K562 (cell line): ENCODE measurements around the gene SPACA5B. TPM values are rescaled to one million over a fixed set of nuclear protein-coding genes. Genes with fewer than 3 reads are reported as not detected.
A peak's percentile ranks its signal among the peaks of the same experiment; 100 is the strongest.
"Not testable (repeated sequence)": the region's sequence is repeated elsewhere in the genome, so short reads cannot be mapped to it uniquely, and the experiment has no call there.

Experiments used
- ATAC-seq: fragments of 200-7000 bp; cut with Tn5 transposase; 3 replicates; pipeline ENCODE4 v1.9.1; 2020; ENCODE audit warnings: moderate library complexity
- BruUV-seq: library from RNA; stranded (reverse); fragments of 400-500 nt; replicated peaks from 2 replicates; lab custom pipeline; 2021; lab: Mats Ljungman, UMichigan
- CTCF ChIA-PET: fragments of 300-600 bp; formaldehyde crosslinking; extraction: SDS; loops from one replicate; lab custom pipeline; 2021; ENCODE audit warnings: low intra/inter-chr PET ratio; lab: Yijun Ruan, JAX
- POLR2A ChIA-PET: fragments of 300-600, 350-650 bp; sonication (Branson Sonifier 250); formaldehyde crosslinking; extraction: SDS; loops from one replicate; lab custom pipeline; 2021; ENCODE audit warnings: antibody characterized with exemption, inconsistent platforms; lab: Yijun Ruan, JAX
- DNase-seq, 4 experiments: peaks; one replicate each; pipeline versions ENCODE4 v3.0.0 to v3.0.0-alpha.2; 2011 to 2018; ENCODE audit warnings: low spot score in 3 of 4, mixed read lengths in 3 of 4; ENCODE audit errors: extremely low read depth in 1 of 4
- FAIRE-seq: peaks from 2 replicates; lab custom pipeline; 2011; peaks lifted over from hg19 to GRCh38; lab: Jason Lieb, UNC
- H2AFZ ChIP-seq: 2 replicates; pipeline ENCODE4 v1.6.0; 2011; ENCODE audit warnings: low read depth, low read length, control low read depth, inconsistent platforms
- H3K27ac ChIP-seq: fragments of 200-600 bp; 3 replicates; pipeline ENCODE4 v1.8.0; 2011; ENCODE audit warnings: low read depth, mild to moderate bottlenecking, control low read depth, inconsistent platforms, low read length, moderate library complexity, mixed read lengths; ENCODE audit errors: extremely low read depth
- H3K27me3 ChIP-seq, 2 experiments: fragments of 300-600 bp in 1 of 2; 2 replicates in 1 of 2; 3 replicates in 1 of 2; pipeline versions ENCODE4 v1.6.0 to v1.8.0; 2011; ENCODE audit warnings: inconsistent platforms in 2 of 2, low read length in 2 of 2, mild to moderate bottlenecking in 1 of 2, mixed read lengths in 1 of 2, moderate library complexity in 1 of 2; ENCODE audit not compliant: control insufficient read depth in 2 of 2, insufficient read depth in 2 of 2
- H3K36me3 ChIP-seq: fragments of 300-600 bp; 3 replicates; pipeline ENCODE4 v1.8.0; 2011; ENCODE audit warnings: mild to moderate bottlenecking, low read length, inconsistent platforms; ENCODE audit not compliant: control insufficient read depth, insufficient read depth
- H3K4me1 ChIP-seq, 2 experiments: fragments of 200-600 bp in 1 of 2; replicated peaks in 1 of 2; 2 replicates in 1 of 2; 3 replicates in 1 of 2; pipeline versions ENCODE4 v1.5.1 to v1.8.0; 2011; ENCODE audit warnings: inconsistent platforms in 2 of 2, low read length in 2 of 2, mild to moderate bottlenecking in 1 of 2, mixed read lengths in 1 of 2, moderate library complexity in 1 of 2; ENCODE audit not compliant: control insufficient read depth in 2 of 2, insufficient read depth in 2 of 2
- H3K4me2 ChIP-seq: 2 replicates; pipeline ENCODE4 v1.6.1; 2011; ENCODE audit warnings: low read length, control low read depth, inconsistent platforms, mixed read lengths; ENCODE audit not compliant: insufficient read depth
- H3K4me3 ChIP-seq: fragments of 200-600 bp; sonication (generic), shearing (Covaris generic); 2 replicates; pipeline ENCODE4 v1.5.1; 2016; ENCODE audit warnings: control low read depth, inconsistent platforms
- H3K79me2 ChIP-seq: fragments of 200-600 bp; 3 replicates; pipeline ENCODE4 v1.8.0; 2011; ENCODE audit warnings: low read length, inconsistent platforms; ENCODE audit not compliant: control insufficient read depth, insufficient read depth
- H3K9ac ChIP-seq, 2 experiments: 2 replicates each; pipeline versions ENCODE4 v1.6.0 to v1.6.1; 2011; ENCODE audit warnings: low read depth in 2 of 2, low read length in 2 of 2, control low read depth in 1 of 2, inconsistent platforms in 1 of 2, mild to moderate bottlenecking in 1 of 2, mixed read lengths in 1 of 2; ENCODE audit not compliant: insufficient read depth in 1 of 2
- H3K9me1 ChIP-seq: one replicate; pipeline ENCODE4 v1.6.0; 2011; ENCODE audit warnings: inconsistent platforms, mild to moderate bottlenecking, low read length, moderate library complexity; ENCODE audit not compliant: control insufficient read depth, insufficient read depth
- H3K9me3 ChIP-seq: replicated peaks from 2 replicates; pipeline ENCODE4 v1.5.1; 2011; ENCODE audit warnings: low read depth, low read length, inconsistent platforms; ENCODE audit not compliant: control insufficient read depth, insufficient read depth
- H4K20me1 ChIP-seq: replicated peaks from 2 replicates; pipeline ENCODE4 v1.6.1; 2011; ENCODE audit warnings: low read length, inconsistent platforms, mixed read lengths; ENCODE audit not compliant: control insufficient read depth, insufficient read depth
- WGBS: fragments of 100-300 bp; shearing (Covaris generic); methylation state at CpG from one replicate; pipeline ENCODE4 v1.1.6; 2016; ENCODE audit warnings: low coverage, mixed read lengths; ENCODE audit not compliant: insufficient coverage; ENCODE audit errors: missing lambda C conversion rate; 5-methylcytosine and 5-hydroxymethylcytosine counted together
- in situ Hi-C: fragments of 300-500 bp; cut with MboI; formaldehyde crosslinking; loops from 4 replicates; pipeline ENCODE4 v1.15.0; 2018; ENCODE audit warnings: inconsistent platforms, mixed read lengths
- intact Hi-C: fragments of 100-400 bp; cut with micrococcal nuclease; formaldehyde crosslinking; loops from 2 replicates; pipeline ENCODE4 v1.14.2; 2022
- polyA plus RNA-seq, 8 experiments: library from polyadenylated mRNA; depleted of rRNA in 4 of 8; stranded (reverse) in 5 of 8; unstranded in 3 of 8; fragments of >200 nt; fragmentation: Nextera tagmentation in 2 of 8; fragmentation: Illumina TruSeq in 1 of 8; extraction: Ambion mirVana in 2 of 8; extraction: Trizol in 1 of 8; gene quantifications; 2 replicates each; pipeline versions ENCODE4 v1.2.1 to v1.2.3, GENCODE V29; 2011 to 2014; ENCODE audit warnings: inconsistent platforms in 1 of 8, missing spikeins in 1 of 8
- total RNA-seq, 7 experiments: library from RNA; depleted of rRNA in 6 of 7; stranded (reverse); fragments of >200 nt in 6 of 7; fragmentation: Illumina TruSeq in 2 of 7; extraction: Trizol in 2 of 7; gene quantifications; 2 replicates each; pipeline versions ENCODE4 v1.2.1 to v1.2.3, GENCODE V29; 2011 to 2021; ENCODE audit warnings: low replicate concordance in 1 of 7

SPACA5B gene
- total and polyA plus RNA-seq, 9 of the 15 experiments (the other 6 are each of a cell fraction or from before 2014, with no cell fraction given): not detected

- POLR2A ChIA-PET, H3K4me3 ChIP-seq, DNase-seq, intact Hi-C loops, CTCF ChIA-PET, H3K36me3 ChIP-seq, H3K79me2 ChIP-seq, H3K4me1 ChIP-seq, H3K9me3 ChIP-seq, H3K9me1 ChIP-seq, H3K4me2 ChIP-seq, in situ Hi-C loops, H3K27me3 ChIP-seq, H2AFZ ChIP-seq, BruUV-seq, H3K9ac ChIP-seq, H4K20me1 ChIP-seq, H3K27ac ChIP-seq, ATAC-seq: not testable (repeated sequence)
- no CpG with 5 or more reads among the region's 2 CpGs for WGBS
- FAIRE-seq: peak; percentile 6
Observed at GRCh38 chrX:48141810-48142508, 11.5 kb downstream of the SPACA5B start.

GRCh38 chrX:48142697-48143096 is 12.3 kb downstream of the SPACA5B start:
- POLR2A ChIA-PET, CTCF ChIA-PET, H3K27me3 ChIP-seq, H4K20me1 ChIP-seq, H3K27ac ChIP-seq, H3K36me3 ChIP-seq, H3K9me1 ChIP-seq, ATAC-seq, H3K9ac ChIP-seq, H3K4me3 ChIP-seq, H3K79me2 ChIP-seq, H3K9me3 ChIP-seq, in situ Hi-C loops, FAIRE-seq, intact Hi-C loops, DNase-seq, BruUV-seq, H3K4me1 ChIP-seq, H3K4me2 ChIP-seq, H2AFZ ChIP-seq: not testable (repeated sequence)
- 44% methylated on average over 6 of the region's 11 CpGs for WGBS
